Calu3 (cell line): Measurements from ENCODE around the gene MOGAT3. TPM values are rescaled to one million over a fixed set of nuclear protein-coding genes. Genes with fewer than 3 reads are reported as not detected.

Experiments used
- BruUV-seq: library from RNA; stranded (reverse); fragments of 400-500 nt; replicated peaks from 2 replicates; lab custom pipeline; 2021; lab: Mats Ljungman, UMichigan
- CTCF ChIA-PET: fragments of 300-600 bp; sonication (Branson Sonifier 250); formaldehyde crosslinking; loops from one replicate; lab custom pipeline; 2022; ENCODE audit warnings: antibody characterized with exemption; lab: Charles Lee
- DNase-seq: peaks from one replicate; pipeline ENCODE4 v3.0.0; 2022
- H3K27ac Mint-ChIP-seq: one replicate; pipeline ENCODE4 v1.8.0; 2022; ENCODE audit warnings: mixed read lengths; ENCODE audit not compliant: unreplicated experiment
- H3K27me3 Mint-ChIP-seq: one replicate; pipeline ENCODE4 v1.8.0; 2022; ENCODE audit warnings: mixed read lengths; ENCODE audit not compliant: unreplicated experiment
- H3K36me3 Mint-ChIP-seq: one replicate; pipeline ENCODE4 v1.8.0; 2022; ENCODE audit warnings: mild to moderate bottlenecking, moderate library complexity, mixed read lengths; ENCODE audit not compliant: insufficient read depth, unreplicated experiment
- H3K4me1 Mint-ChIP-seq: one replicate; pipeline ENCODE4 v1.8.0; 2022; ENCODE audit warnings: mild to moderate bottlenecking, low read depth, mixed read lengths; ENCODE audit not compliant: unreplicated experiment
- H3K4me3 Mint-ChIP-seq: one replicate; pipeline ENCODE4 v1.8.0; 2022; ENCODE audit warnings: mild to moderate bottlenecking, low read depth, moderate library complexity, mixed read lengths; ENCODE audit not compliant: unreplicated experiment
- H3K9me3 Mint-ChIP-seq: one replicate; pipeline ENCODE4 v1.8.0; 2022; ENCODE audit warnings: low read depth, mixed read lengths; ENCODE audit not compliant: unreplicated experiment
- CTCF ChIP-seq: fragments of 200-600 bp; IDR thresholded peaks from one replicate; pipeline ENCODE4 v1.8.0; 2022; ENCODE audit warnings: antibody characterized with exemption; ENCODE audit not compliant: unreplicated experiment
- intact Hi-C: fragments of 100-400 bp; cut with micrococcal nuclease; formaldehyde crosslinking; loops from one replicate; pipeline ENCODE4 v1.10.0; 2022; ENCODE audit not compliant: unreplicated experiment
- total RNA-seq: library from RNA; stranded (reverse); gene quantifications from 2 replicates; pipeline ENCODE4 v1.2.3, GENCODE V29; 2022

MOGAT3 gene
- total RNA-seq, 1 experiment from 2014 or later = not detected

GRCh38 chr7:101172854-101173751 is 27.7 kb downstream of the MOGAT3 start:
- Mint-ChIP-seq H3K36me3 (peaks cover 17% of the 10 kb centered on the region), H3K4me3 (peak overlapping the region; percentile 61), H3K4me1 (peaks cover 25% of the 10 kb centered on the region), H3K9me3 (no peaks in the 10 kb centered on the region), H3K27me3 (peaks cover 100% of the 10 kb centered on the region), H3K27ac (peak overlapping the region; percentile 0)
- intact Hi-C loops = no loop called here
- BruUV-seq = no TSS peak
- no peak for TF ChIP-seq CTCF
- peak; percentile 86 for DNase-seq
- CTCF ChIA-PET = interaction anchor here (0.6 to 1.5 kb wide), 5 partner anchors 19 to 190 kb away, joined by 3 to 5 read pairs (median 3); partner anchors contain the start of gene COL26A1

GRCh38 chr7:101172005-101172853 is 28.6 kb downstream of the MOGAT3 start:
- H3K27ac Mint-ChIP-seq = no peak overlapping the region
- intact Hi-C loops = no loop called here
- DNase-seq = no peak
- H3K36me3 Mint-ChIP-seq = peaks cover 20% of the 10 kb centered on the region
- no TSS peak for BruUV-seq
- no peak for TF ChIP-seq CTCF
- H3K4me3 Mint-ChIP-seq = peak overlapping the region; percentile 61
- CTCF ChIA-PET = interaction anchor here (1.5 kb wide), 1 partner anchor 20 kb away, joined by 5 read pairs; no protein-coding TSS in a partner anchor
- H3K9me3 Mint-ChIP-seq = no peaks in the 10 kb centered on the region
- H3K27me3 Mint-ChIP-seq = peaks cover 100% of the 10 kb centered on the region
- H3K4me1 Mint-ChIP-seq = peaks cover 33% of the 10 kb centered on the region

DNA sequence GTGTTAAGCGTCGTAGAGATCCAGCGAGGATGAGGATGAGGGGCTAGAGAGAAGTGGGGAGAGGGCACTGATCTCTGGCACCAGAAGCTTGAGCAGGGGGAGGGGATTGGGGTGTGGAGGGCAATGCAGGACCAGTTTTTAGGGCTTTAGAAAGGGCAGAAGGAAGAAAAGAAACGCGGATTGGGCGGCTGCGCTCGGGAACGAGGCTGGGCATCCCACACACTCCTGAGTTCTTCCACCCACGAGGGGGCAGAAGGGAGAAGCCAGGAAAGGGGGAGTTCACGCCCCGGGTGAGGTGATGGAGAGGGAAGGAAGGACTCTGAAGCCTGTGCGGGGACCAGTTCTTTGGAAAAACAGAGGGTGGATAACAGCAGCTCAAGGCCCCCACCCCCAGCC is 29.4 kb downstream of the MOGAT3 start:
- Mint-ChIP-seq H3K36me3 (peaks cover 26% of the 10 kb centered on the region), H3K9me3 (no peaks in the 10 kb centered on the region), H3K27me3 (peaks cover 100% of the 10 kb centered on the region), H3K27ac (no peak overlapping the region), H3K4me3 (no peak overlapping the region), H3K4me1 (peaks cover 37% of the 10 kb centered on the region)
- CTCF ChIA-PET = no interaction called here
- intact Hi-C loops = no loop called here
- DNase-seq = no peak
- BruUV-seq = no TSS peak
- TF ChIP-seq CTCF = no peak
